Activated naive CD8-positive, alpha-beta T cell treated with anti-CD3 and anti-CD28 coated beads for 36 hours (primary cell): Measurements from ENCODE around the gene CD37. TPM values are rescaled to one million over a fixed set of nuclear protein-coding genes. Genes with fewer than 3 reads are reported as not detected.
"Not testable (repeated sequence)": the region's sequence is repeated elsewhere in the genome, so short reads cannot be mapped to it uniquely, and the experiment has no call there.

ENCODE experiments used
- DNase-seq: peaks from one replicate; pipeline ENCODE4 v3.0.0; 2021
- H3K27ac Mint-ChIP-seq: one replicate; pipeline ENCODE4 v1.8.0; 2022; ENCODE audit warnings: mild to moderate bottlenecking, moderate library complexity, mixed read lengths
- H3K27me3 Mint-ChIP-seq: one replicate; pipeline ENCODE4 v1.8.0; 2022; ENCODE audit warnings: mild to moderate bottlenecking, mixed read lengths
- H3K36me3 Mint-ChIP-seq: one replicate; pipeline ENCODE4 v1.8.0; 2021; ENCODE audit warnings: mild to moderate bottlenecking, mixed read lengths
- H3K4me1 Mint-ChIP-seq: one replicate; pipeline ENCODE4 v1.8.0; 2021; ENCODE audit warnings: mixed read lengths
- H3K4me3 Mint-ChIP-seq: one replicate; pipeline ENCODE4 v1.8.0; 2022; ENCODE audit warnings: mild to moderate bottlenecking, moderate library complexity, mixed read lengths
- H3K9me3 Mint-ChIP-seq: one replicate; pipeline ENCODE4 v1.8.0; 2022; ENCODE audit warnings: mixed read lengths
- total RNA-seq, 2 experiments: library from RNA; stranded (reverse); gene quantifications; one replicate each; pipeline ENCODE4 v1.2.3, GENCODE V29; 2021

Gene CD37
- 100 to 1,000 TPM; 110 to 114 TPM for total RNA-seq

- Mint-ChIP-seq H3K36me3 (peaks cover 25% of the 10 kb centered on the region), H3K9me3 (no peaks in the 10 kb centered on the region), H3K4me1 (peaks cover 48% of the 10 kb centered on the region), H3K27me3 (no peaks in the 10 kb centered on the region), H3K27ac (peak within 1 kb of the TSS; percentile 97), H3K4me3 (peak within 1 kb of the TSS; percentile 95)
- peak; percentile 54 for DNase-seq
Observed at GRCh38 chr19:49335071-49335783, at the start of gene CD37. Gene CD37, plus strand, starts transcription at chr19:49335406. Its CDS starts 135 bp downstream, at chr19:49335541.

DNA sequence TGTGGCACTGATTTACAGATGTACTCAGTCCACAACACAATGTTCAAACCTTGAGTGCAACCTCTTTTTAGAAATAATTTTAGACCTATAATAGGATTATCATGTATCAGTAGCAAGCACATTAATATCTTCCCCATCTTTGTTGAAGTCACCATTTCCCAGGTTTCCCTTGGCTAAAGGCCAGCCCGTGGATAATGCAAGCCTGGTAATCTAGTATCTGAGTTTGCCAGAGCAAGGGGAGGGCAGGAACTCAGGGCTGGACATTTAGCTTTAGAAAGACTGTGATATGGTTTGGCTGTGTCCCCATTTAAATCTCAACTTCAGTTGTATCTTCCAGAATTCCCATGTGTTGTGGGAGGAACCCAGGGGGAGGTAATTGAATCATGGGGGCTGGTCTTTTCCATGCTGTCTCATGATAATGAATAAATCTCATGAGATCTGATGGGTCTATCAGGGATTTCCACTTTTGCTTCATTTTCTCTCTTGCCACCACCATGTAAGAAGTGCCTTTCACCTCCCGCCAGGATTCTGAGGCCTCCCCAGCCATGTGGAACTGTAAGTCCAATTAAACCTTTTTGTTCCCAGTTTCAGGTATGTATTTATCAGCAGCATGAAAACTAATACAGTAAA is 48.0 kb upstream of the CD37 start:
- no peak for DNase-seq
- Mint-ChIP-seq H3K27me3 (no peaks in the 10 kb centered on the region), H3K27ac (no peak overlapping the region), H3K4me1 (no peaks in the 10 kb centered on the region), H3K36me3 (no peaks in the 10 kb centered on the region), H3K9me3 (no peaks in the 10 kb centered on the region), H3K4me3 (no peak overlapping the region)

GRCh38 chr19:49288205-49288604 is 47.0 kb upstream of the CD37 start:
- not testable (repeated sequence) for H3K4me3 Mint-ChIP-seq, H3K27ac Mint-ChIP-seq, H3K9me3 Mint-ChIP-seq, H3K36me3 Mint-ChIP-seq, DNase-seq, H3K27me3 Mint-ChIP-seq, H3K4me1 Mint-ChIP-seq

DNA sequence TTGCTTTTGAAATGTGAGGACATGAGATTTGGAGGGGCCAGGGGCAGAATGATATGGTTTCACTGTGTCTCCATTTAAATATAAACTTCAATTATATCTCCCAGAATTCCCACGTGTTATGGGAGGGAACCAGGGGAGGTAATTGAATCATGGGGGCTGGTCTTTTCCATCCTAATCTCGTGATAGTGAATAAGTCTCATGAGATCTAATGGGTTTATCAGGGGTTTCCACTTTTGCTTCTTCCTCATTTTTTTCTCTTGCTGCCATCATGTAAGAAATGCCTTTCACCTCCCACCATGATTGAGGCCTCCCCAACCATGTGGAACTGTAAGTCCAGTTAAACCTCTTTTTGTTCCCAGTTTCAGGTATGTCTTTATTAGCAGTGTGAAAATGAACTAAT is 45.9 kb upstream of the CD37 start:
- H3K27ac Mint-ChIP-seq, H3K9me3 Mint-ChIP-seq: not testable (repeated sequence)

DNA sequence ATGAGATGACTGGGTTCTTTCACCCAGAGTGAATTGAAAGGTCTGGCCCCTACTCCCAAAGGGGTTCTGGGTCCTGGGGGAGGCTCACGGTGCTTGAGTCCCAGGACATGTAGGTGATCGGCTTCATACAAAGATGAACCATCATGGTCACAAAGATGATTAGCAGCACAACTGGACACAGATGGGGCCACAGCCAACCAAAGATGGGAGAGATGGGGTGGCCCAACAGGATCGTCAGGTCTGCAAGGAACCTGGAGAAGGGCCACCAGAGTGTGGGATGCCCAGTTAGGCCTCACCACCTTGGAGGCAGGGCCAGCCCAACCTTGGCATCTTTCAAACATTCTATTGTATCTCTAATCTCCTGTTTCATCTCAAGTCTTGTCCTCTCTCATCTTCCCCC is 44.7 kb upstream of the CD37 start:
- Mint-ChIP-seq H3K27me3 (no peaks in the 10 kb centered on the region), H3K4me1 (no peaks in the 10 kb centered on the region), H3K27ac (no peak overlapping the region)

More for the DNA sequence above, 45.9 kb upstream of the CD37 start:
- H3K27me3 Mint-ChIP-seq, DNase-seq, H3K4me1 Mint-ChIP-seq, H3K36me3 Mint-ChIP-seq, H3K4me3 Mint-ChIP-seq: not testable (repeated sequence)

GRCh38 chr19:49294401-49294800 is 40.8 kb upstream of the CD37 start:
- Mint-ChIP-seq H3K27me3 (no peaks in the 10 kb centered on the region), H3K4me3 (no peak overlapping the region), H3K4me1 (no peaks in the 10 kb centered on the region), H3K36me3 (no peaks in the 10 kb centered on the region), H3K27ac (no peak overlapping the region), H3K9me3 (no peaks in the 10 kb centered on the region)
- DNase-seq: no peak

More for the DNA sequence above, 44.7 kb upstream of the CD37 start:
- Mint-ChIP-seq H3K4me3 (no peak overlapping the region), H3K9me3 (no peaks in the 10 kb centered on the region), H3K36me3 (no peaks in the 10 kb centered on the region)
- DNase-seq: no peak

GRCh38 chr19:49295208-49295880 is 39.9 kb upstream of the CD37 start:
- Mint-ChIP-seq H3K36me3 (no peaks in the 10 kb centered on the region), H3K4me3 (no peak overlapping the region), H3K4me1 (no peaks in the 10 kb centered on the region), H3K27me3 (no peaks in the 10 kb centered on the region), H3K27ac (no peak overlapping the region), H3K9me3 (no peaks in the 10 kb centered on the region)
- DNase-seq: no peak

DNA sequence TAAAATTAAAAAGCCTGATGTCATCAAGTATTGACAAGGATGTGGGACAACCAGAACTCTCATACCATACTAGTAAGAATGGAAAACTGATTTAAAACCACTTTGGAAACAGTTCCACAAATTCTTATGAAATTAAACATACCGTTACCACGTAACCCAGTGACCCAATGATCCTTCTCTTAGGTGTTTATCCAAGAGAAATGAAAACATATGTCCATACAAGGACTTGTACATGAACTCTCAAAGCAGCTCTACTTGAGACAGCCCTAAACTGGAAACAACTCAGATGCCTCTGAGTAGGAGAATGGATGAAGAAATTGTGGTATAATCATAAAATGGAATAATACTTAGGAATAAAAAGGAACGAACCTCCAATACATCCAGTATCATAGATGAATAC is 37.8 kb upstream of the CD37 start:
- Mint-ChIP-seq H3K27ac (no peak overlapping the region), H3K36me3 (no peaks in the 10 kb centered on the region), H3K4me1 (no peaks in the 10 kb centered on the region), H3K9me3 (no peaks in the 10 kb centered on the region), H3K27me3 (no peaks in the 10 kb centered on the region), H3K4me3 (no peak overlapping the region)
- DNase-seq: no peak

DNA sequence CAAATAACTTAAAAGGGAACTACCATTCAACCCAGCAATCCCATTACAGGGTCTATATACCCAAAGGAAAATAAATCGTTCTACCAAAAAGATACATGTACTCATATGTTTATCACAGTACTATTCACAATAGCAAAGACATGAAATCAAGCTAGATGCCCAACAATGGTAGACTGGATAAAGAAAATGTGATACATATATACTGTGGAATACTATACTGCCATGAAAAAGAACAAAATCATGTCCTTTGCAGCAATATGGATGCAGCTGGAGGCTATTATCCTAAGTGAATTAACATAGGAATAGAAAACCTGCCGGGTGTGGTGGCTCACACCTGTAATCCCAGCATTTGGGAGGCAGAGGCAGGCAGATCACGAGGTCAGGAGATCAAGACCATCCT is 36.6 kb upstream of the CD37 start:
- H3K27me3 Mint-ChIP-seq: not testable (repeated sequence)

DNA sequence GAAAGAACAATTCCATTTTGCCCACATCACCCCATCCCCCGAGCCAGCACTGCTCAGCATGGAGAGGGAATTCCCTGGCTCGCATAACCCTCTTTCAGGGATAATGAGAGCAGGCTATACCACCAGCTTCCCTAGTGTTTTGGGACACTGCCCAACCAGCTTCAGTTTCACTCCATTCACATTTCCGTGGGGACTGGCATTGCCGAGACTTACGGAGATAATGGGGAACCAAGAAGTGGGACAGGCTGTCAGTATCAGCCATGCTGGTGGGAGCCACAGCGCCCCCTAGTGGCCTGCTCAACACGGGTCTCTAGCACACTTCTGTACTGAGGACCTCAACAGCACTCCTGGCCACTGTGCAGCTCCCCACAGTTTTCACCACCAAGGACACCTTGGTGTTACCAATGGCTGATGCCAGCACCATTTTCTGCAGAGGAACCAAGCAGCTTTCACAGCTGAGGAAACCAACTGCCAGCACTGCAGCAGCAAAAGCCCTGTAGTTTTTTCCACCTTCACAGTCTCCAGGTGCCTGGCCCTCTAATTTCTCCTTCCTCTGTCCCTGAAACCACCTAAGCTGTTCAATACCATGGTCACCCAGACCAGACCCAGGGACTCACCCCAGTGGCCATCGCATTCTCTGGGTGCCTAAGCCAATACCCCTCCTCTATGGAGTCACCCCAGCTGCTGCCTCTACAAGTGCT is 33.9 kb upstream of the CD37 start:
- H3K27me3 Mint-ChIP-seq: no peaks in the 10 kb centered on the region
- H3K9me3 Mint-ChIP-seq: no peaks in the 10 kb centered on the region
- no peaks in the 10 kb centered on the region for H3K4me1 Mint-ChIP-seq
- H3K27ac Mint-ChIP-seq: no peak overlapping the region
- no peaks in the 10 kb centered on the region for H3K36me3 Mint-ChIP-seq
- DNase-seq: peak; percentile 78
- no peak overlapping the region for H3K4me3 Mint-ChIP-seq

More for the DNA sequence above, 36.6 kb upstream of the CD37 start:
- not testable (repeated sequence) for H3K9me3 Mint-ChIP-seq, H3K36me3 Mint-ChIP-seq, H3K4me3 Mint-ChIP-seq, DNase-seq, H3K4me1 Mint-ChIP-seq, H3K27ac Mint-ChIP-seq

GRCh38 chr19:49301866-49302252 is 33.3 kb upstream of the CD37 start:
- Mint-ChIP-seq H3K9me3 (no peaks in the 10 kb centered on the region), H3K36me3 (no peaks in the 10 kb centered on the region), H3K4me3 (no peak overlapping the region), H3K27ac (no peak overlapping the region), H3K27me3 (no peaks in the 10 kb centered on the region), H3K4me1 (no peaks in the 10 kb centered on the region)
- no peak for DNase-seq

- not testable (repeated sequence) for H3K4me3 Mint-ChIP-seq, H3K9me3 Mint-ChIP-seq, H3K36me3 Mint-ChIP-seq, DNase-seq, H3K4me1 Mint-ChIP-seq, H3K27ac Mint-ChIP-seq, H3K27me3 Mint-ChIP-seq
Observed at GRCh38 chr19:49306734-49307133, 28.5 kb upstream of the CD37 start.

- peaks cover 7% of the 10 kb centered on the region for H3K4me1 Mint-ChIP-seq
Observed at GRCh38 chr19:49309087-49309486, 26.1 kb upstream of the CD37 start.

GRCh38 chr19:49315111-49315510 is 20.1 kb upstream of the CD37 start:
- Mint-ChIP-seq H3K4me3 (no peak overlapping the region), H3K36me3 (peaks cover 19% of the 10 kb centered on the region), H3K9me3 (peaks cover 12% of the 10 kb centered on the region), H3K4me1 (peaks cover 15% of the 10 kb centered on the region), H3K27ac (no peak overlapping the region), H3K27me3 (no peaks in the 10 kb centered on the region)
- DNase-seq: no peak

More at GRCh38 chr19:49309087-49309486, 26.1 kb upstream of the CD37 start:
- Mint-ChIP-seq H3K9me3 (no peaks in the 10 kb centered on the region), H3K4me3 (no peak overlapping the region), H3K27ac (no peak overlapping the region), H3K27me3 (no peaks in the 10 kb centered on the region), H3K36me3 (no peaks in the 10 kb centered on the region)
- no peak for DNase-seq

DNA sequence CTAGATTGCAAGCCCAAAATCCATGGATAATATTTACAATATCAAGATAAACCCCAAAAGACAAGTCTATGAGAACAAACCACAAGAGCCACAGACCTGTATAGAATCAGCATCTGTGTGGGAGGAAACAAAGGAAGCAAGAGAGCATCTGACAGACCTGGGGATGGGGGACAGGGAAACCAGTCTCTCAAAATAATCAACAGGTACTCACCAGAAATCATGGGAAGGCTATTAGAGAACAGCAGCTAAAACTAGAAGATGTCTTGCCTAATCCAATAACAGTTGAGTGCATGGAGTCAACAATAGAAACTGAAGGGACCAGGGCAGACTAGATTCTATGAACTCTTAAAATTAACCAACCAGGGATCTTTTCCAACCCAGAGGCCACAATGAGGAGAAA is 18.9 kb upstream of the CD37 start:
- Mint-ChIP-seq H3K9me3 (peaks cover 12% of the 10 kb centered on the region), H3K27me3 (no peaks in the 10 kb centered on the region), H3K4me3 (no peak overlapping the region), H3K36me3 (peaks cover 24% of the 10 kb centered on the region), H3K27ac (no peak overlapping the region), H3K4me1 (peaks cover 11% of the 10 kb centered on the region)
- DNase-seq: no peak
